Lung (tissue), 12 donors: ENCODE measurements around the gene CCNH. TPM values are rescaled to one million over a fixed set of nuclear protein-coding genes. Genes with fewer than 3 reads are reported as not detected.

Experiments
- ATAC-seq: fragments of 200-7000 bp; cut with Tn5 transposase; one replicate; pipeline ENCODE4 v1.9.1; 2020; ENCODE audit warnings: moderate number of reproducible peaks; ENCODE audit not compliant: insufficient read depth, low FRiP score
- DNase-seq, 3 donors: peaks; one replicate each; pipeline ENCODE4 v3.0.0-alpha.2; 2013 to 2017
- H3K27ac ChIP-seq, 2 donors: one replicate each; pipeline ENCODE4 v1.5.1; 2013; ENCODE audit warnings: mild to moderate bottlenecking in 2 of 2, moderate library complexity in 2 of 2, control low read depth in 1 of 2, inconsistent platforms in 1 of 2, low read depth in 1 of 2, low read length in 1 of 2
- H3K27me3 ChIP-seq, 3 donors: one replicate each; pipeline ENCODE4 v1.5.1; 2013; ENCODE audit warnings: low read length in 2 of 3; ENCODE audit not compliant: control insufficient read depth in 3 of 3, insufficient read depth in 3 of 3
- H3K36me3 ChIP-seq, 4 donors: one replicate each; pipeline ENCODE4 v1.5.1; 2013; ENCODE audit warnings: low read length in 4 of 4, mild to moderate bottlenecking in 1 of 4, moderate library complexity in 1 of 4; ENCODE audit not compliant: control insufficient read depth in 4 of 4, insufficient read depth in 4 of 4
- H3K4me1 ChIP-seq, 5 donors: one replicate each; pipeline ENCODE4 v1.5.1; 2013; ENCODE audit warnings: low read length in 5 of 5, mild to moderate bottlenecking in 2 of 5, moderate library complexity in 1 of 5; ENCODE audit not compliant: control insufficient read depth in 5 of 5, insufficient read depth in 5 of 5
- H3K4me3 ChIP-seq: one replicate; pipeline ENCODE4 v1.5.1; 2013; ENCODE audit warnings: mild to moderate bottlenecking, control low read depth, moderate library complexity
- H3K9ac ChIP-seq, 2 donors: one replicate each; pipeline ENCODE4 v1.5.1; 2013; ENCODE audit warnings: low read length in 2 of 2, control low read depth in 1 of 2; ENCODE audit not compliant: insufficient read depth in 1 of 2
- H3K9me3 ChIP-seq, 4 donors: one replicate each; pipeline ENCODE4 v1.5.1; 2013; ENCODE audit warnings: low read length in 3 of 4, mild to moderate bottlenecking in 1 of 4, moderate library complexity in 1 of 4; ENCODE audit not compliant: control insufficient read depth in 4 of 4, insufficient read depth in 3 of 4
- CTCF ChIP-seq: IDR thresholded peaks from 2 replicates; pipeline ENCODE4 v1.5.1; 2012; ENCODE audit warnings: mild to moderate bottlenecking; ENCODE audit errors: control extremely low read depth, extremely low read depth
- WGBS, 2 donors: extraction: QIAGEN DNeasy Blood & Tissue Kit; methylation state at CpG; one replicate each; pipeline ENCODE4 v1.1.7; 2013; 5-methylcytosine and 5-hydroxymethylcytosine counted together
- polyA plus RNA-seq, 2 donors: library from polyadenylated mRNA; stranded (reverse); fragments of 200-250 nt; gene quantifications; one replicate each; pipeline ENCODE4 v1.2.1, GENCODE V29; 2013
- total RNA-seq, 2 donors: library from RNA; depleted of rRNA in 1 of 2; stranded (reverse); fragments of >200 nt in 1 of 2; gene quantifications; one replicate each; pipeline ENCODE4 v1.2.1, GENCODE V29; 2014 to 2021
- donor health status: control.
- donor health status: control.
- donor health status: Bipolar disorder and iron deficiency.
- donor health status: healthy.
- donor health status: DM: yes; HTN: yes; CAD: no.

Gene CCNH
- total and polyA plus RNA-seq, 4 donors, result 30.0 to 132 (median 50.6) TPM

GRCh38 chr5:87435144-87435694 lies 22.5 kb upstream of the CCNH start:
- Histone ChIP-seq H3K27ac (no peak overlapping the region), H3K27me3 (no peaks in the 10 kb centered on the region), H3K9ac (no peak overlapping the region), H3K4me3 (no peak overlapping the region), H3K36me3 (no peaks in the 10 kb centered on the region), H3K9me3 (no peaks in the 10 kb centered on the region), H3K4me1 (no peaks in the 10 kb centered on the region)
- no peak for TF ChIP-seq CTCF
- DNase-seq (no peak), ATAC-seq (no peak)
- WGBS, 2 donors, result 60% methylated on average over 2 of the region's 2 CpGs

- WGBS, 2 donors, result 80% methylated on average over 1 of the region's 1 CpG
- no peaks in the 10 kb centered on the region for H3K4me1 ChIP-seq
- H3K9ac ChIP-seq, result no peak overlapping the region
- no peak overlapping the region for H3K4me3 ChIP-seq
- H3K36me3 ChIP-seq, result no peaks in the 10 kb centered on the region
- no peaks in the 10 kb centered on the region for H3K27me3 ChIP-seq
- DNase-seq (no peak), ATAC-seq (no peak)
- H3K27ac ChIP-seq, result no peak overlapping the region
- H3K9me3 ChIP-seq, result no peaks in the 10 kb centered on the region
- TF ChIP-seq CTCF, result no peak
Measured at GRCh38 chr5:87434461-87434860, 21.7 kb upstream of the CCNH start.

GRCh38 chr5:87433945-87434344 lies 21.2 kb upstream of the CCNH start:
- Histone ChIP-seq H3K4me3 (no peak overlapping the region), H3K9me3 (no peaks in the 10 kb centered on the region), H3K4me1 (no peaks in the 10 kb centered on the region), H3K27me3 (no peaks in the 10 kb centered on the region), H3K9ac (no peak overlapping the region), H3K36me3 (no peaks in the 10 kb centered on the region), H3K27ac (no peak overlapping the region)
- no peak for TF ChIP-seq CTCF
- DNase-seq, result no peak
- WGBS, 2 donors, result 82 to 96% methylated on average over 1 of the region's 1 CpG
- ATAC-seq, result no peak

GRCh38 chr5:87432460-87432859 lies 19.7 kb upstream of the CCNH start:
- no peak overlapping the region for H3K9ac ChIP-seq
- H3K4me3 ChIP-seq, result no peak overlapping the region
- H3K27me3 ChIP-seq, result no peaks in the 10 kb centered on the region
- no peaks in the 10 kb centered on the region for H3K36me3 ChIP-seq
- WGBS, 2 donors, result 57 to 68% methylated on average over 2 of the region's 2 CpGs
- no peaks in the 10 kb centered on the region for H3K9me3 ChIP-seq
- H3K4me1 ChIP-seq, result no peaks in the 10 kb centered on the region
- no peak for TF ChIP-seq CTCF
- no peak overlapping the region for H3K27ac ChIP-seq
- no peak for ATAC-seq
- DNase-seq, result no peak
